ENCODE measurements around the gene PTPRG.

- no peak for TF ChIP-seq POLR2A (IDR thresholded peaks at IDR 0.05)
- TF ChIP-seq, protein P1, sequence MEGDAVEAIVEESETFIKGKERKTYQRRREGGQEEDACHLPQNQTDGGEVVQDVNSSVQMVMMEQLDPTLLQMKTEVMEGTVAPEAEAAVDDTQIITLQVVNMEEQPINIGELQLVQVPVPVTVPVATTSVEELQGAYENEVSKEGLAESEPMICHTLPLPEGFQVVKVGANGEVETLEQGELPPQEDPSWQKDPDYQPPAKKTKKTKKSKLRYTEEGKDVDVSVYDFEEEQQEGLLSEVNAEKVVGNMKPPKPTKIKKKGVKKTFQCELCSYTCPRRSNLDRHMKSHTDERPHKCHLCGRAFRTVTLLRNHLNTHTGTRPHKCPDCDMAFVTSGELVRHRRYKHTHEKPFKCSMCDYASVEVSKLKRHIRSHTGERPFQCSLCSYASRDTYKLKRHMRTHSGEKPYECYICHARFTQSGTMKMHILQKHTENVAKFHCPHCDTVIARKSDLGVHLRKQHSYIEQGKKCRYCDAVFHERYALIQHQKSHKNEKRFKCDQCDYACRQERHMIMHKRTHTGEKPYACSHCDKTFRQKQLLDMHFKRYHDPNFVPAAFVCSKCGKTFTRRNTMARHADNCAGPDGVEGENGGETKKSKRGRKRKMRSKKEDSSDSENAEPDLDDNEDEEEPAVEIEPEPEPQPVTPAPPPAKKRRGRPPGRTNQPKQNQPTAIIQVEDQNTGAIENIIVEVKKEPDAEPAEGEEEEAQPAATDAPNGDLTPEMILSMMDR (IDR thresholded peaks at IDR 0.05) = no peak
These were observed 252.3 kb downstream of the PTPRG start for GRCh38 chr3:61813636-61814035.
